Measurements from ENCODE around the gene CHIT1. TPM values are rescaled to one million over a fixed set of nuclear protein-coding genes. Genes with fewer than 3 reads are reported as not detected.

The CHIT1 gene
- total RNA-seq, 1 donor from 2014 or later = not detected

DNA sequence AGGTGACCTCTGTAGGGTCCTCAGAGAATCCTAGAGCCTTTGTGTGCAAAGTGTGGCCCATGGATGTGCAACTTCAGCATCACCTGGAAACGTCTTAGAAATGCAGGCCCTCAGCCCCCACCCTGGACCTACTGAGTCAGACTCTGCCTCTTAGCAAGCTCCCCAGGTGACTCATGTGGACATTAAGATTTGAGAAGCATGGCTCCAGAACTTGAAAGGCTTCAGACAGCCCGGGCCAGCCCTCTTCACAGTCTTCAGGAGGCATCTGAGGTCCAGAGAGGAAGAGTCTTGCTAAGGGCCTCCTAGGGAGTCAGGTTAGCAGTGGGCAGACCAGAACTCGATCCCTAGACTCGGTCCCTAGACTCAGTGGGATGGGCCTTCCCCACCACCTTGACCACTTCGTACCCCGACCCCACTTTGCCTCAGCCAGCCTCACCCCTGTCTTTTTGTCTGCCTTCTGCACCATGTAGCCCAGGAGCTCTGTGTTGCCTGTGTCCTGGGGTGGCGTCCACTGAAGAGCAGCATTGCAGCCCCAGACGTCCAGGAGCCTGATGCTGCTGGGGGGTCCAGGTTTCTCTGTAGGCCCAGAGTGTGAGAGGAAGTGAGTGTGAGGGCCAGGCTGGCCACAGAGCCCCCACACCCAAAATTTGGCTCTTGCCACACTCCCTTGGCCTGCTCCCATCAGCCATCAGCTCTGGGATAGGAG lies 58.7 kb downstream of the CHIT1 start:
- Histone ChIP-seq H3K36me3 (no peaks in the 10 kb centered on the region), H3K9me3 (no peaks in the 10 kb centered on the region), H3K27me3 (no peaks in the 10 kb centered on the region), H3K4me1 (no peaks in the 10 kb centered on the region), H3K4me3 (no peak overlapping the region), H3K27ac (no peak overlapping the region)
- no peak for DNase-seq (ENCODE audit: low spot score in 2 of 2)
- intact Hi-C loops (cut with DNase I) = no loop called here
- TF ChIP-seq, protein P1, sequence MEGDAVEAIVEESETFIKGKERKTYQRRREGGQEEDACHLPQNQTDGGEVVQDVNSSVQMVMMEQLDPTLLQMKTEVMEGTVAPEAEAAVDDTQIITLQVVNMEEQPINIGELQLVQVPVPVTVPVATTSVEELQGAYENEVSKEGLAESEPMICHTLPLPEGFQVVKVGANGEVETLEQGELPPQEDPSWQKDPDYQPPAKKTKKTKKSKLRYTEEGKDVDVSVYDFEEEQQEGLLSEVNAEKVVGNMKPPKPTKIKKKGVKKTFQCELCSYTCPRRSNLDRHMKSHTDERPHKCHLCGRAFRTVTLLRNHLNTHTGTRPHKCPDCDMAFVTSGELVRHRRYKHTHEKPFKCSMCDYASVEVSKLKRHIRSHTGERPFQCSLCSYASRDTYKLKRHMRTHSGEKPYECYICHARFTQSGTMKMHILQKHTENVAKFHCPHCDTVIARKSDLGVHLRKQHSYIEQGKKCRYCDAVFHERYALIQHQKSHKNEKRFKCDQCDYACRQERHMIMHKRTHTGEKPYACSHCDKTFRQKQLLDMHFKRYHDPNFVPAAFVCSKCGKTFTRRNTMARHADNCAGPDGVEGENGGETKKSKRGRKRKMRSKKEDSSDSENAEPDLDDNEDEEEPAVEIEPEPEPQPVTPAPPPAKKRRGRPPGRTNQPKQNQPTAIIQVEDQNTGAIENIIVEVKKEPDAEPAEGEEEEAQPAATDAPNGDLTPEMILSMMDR (IDR thresholded peaks at IDR 0.05) = no peak

DNA sequence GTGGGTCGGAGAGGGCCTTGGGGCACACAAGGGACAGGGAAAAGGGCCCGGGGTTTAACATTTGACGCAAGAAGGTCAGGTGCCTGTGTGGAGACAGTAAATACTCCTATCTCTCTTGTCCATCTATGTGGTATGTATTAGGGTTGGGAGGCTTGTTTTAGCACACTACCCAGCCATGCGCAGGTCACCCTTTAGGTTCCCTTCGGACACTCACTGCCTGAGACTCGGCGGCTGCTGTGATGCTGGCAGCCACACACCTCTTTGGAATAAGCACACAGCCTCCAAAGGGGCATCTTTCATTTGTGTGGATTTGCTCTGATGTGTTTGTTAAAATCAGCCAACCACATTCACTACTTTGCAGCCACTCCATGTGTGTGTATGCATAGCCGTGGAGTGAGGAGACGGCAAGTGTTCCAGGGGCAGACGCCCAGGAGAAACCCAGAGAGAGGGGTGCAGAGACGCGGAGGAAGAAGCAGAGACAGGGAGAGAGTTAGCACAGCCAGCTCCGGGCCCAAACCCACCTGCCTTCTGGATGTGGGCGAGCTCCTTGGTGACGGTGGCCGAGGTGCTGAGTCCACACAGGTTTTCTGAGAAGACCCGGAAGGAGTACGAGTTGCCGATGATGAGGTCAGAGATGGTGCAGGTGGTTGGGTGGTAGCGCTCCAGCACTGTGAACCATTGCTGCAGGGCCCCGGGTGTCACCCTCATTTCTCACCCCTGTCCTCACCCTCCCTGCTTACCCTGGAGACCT lies 59.5 kb downstream of the CHIT1 start:
- no peak overlapping the region for H3K27ac ChIP-seq
- DNase-seq (ENCODE audit: low spot score in 2 of 2) = no peak
- no peaks in the 10 kb centered on the region for H3K36me3 ChIP-seq
- no peaks in the 10 kb centered on the region for H3K4me1 ChIP-seq
- intact Hi-C loops (cut with DNase I) = no loop called here
- no peak overlapping the region for H3K4me3 ChIP-seq
- H3K27me3 ChIP-seq = no peaks in the 10 kb centered on the region
- TF ChIP-seq, protein P1 (IDR thresholded peaks at IDR 0.05) = no peak
- no peaks in the 10 kb centered on the region for H3K9me3 ChIP-seq

DNA sequence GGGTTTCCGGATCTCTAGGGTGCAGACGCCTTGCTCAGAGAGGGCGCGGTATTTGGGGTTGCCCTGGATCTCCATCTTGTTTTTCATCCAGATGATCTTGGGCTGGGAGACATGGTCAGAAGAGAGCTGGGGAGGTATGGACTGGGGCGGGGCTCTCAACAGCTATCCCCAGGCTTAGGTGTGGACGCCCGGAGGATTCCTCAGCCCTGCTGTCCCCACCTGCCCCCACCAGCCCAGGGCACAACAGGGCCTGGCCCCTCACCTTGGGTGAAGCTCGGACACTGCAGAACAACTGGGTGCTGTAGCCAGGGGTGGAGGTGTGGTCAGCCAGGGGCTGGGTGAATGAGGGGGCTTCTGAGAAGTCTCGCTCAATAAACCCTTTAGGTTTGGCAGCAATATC lies 60.5 kb downstream of the CHIT1 start:
- DNase-seq (ENCODE audit: low spot score in 2 of 2) = no peak
- Histone ChIP-seq H3K36me3 (no peaks in the 10 kb centered on the region), H3K27ac (no peak overlapping the region), H3K4me3 (no peak overlapping the region), H3K27me3 (no peaks in the 10 kb centered on the region), H3K4me1 (no peaks in the 10 kb centered on the region), H3K9me3 (no peaks in the 10 kb centered on the region)
- TF ChIP-seq, protein P1 (IDR thresholded peaks at IDR 0.05) = no peak
- intact Hi-C loops (cut with DNase I) = no loop called here

DNA sequence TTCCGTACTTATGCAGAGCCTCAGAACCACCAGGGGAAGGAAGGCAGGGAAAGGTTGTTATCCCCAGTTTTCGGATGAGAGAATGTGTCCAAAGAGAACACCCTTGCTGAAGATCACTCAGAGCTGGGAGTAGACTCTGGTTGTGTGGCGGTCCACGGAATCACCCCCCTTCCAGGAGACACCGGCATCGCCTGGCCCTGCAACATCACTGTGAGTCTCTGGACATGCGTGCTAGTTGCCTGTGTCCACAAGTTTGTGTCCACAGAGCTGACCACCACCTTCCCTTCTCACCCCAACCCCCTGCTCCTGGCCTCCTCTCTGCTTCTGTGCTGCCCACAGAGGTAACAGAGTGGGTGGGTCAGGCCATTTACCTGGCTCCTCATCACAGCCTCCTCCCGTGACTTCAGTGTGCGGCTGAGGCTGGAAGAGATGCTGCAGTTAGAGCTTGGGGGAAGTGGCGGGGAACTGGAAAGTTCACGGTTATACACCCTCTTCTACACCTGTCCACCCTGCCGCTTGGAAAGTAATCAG lies 61.2 kb downstream of the CHIT1 start:
- H3K9me3 ChIP-seq = no peaks in the 10 kb centered on the region
- no peak overlapping the region for H3K4me3 ChIP-seq
- intact Hi-C loops (cut with DNase I) = no loop called here

DNA sequence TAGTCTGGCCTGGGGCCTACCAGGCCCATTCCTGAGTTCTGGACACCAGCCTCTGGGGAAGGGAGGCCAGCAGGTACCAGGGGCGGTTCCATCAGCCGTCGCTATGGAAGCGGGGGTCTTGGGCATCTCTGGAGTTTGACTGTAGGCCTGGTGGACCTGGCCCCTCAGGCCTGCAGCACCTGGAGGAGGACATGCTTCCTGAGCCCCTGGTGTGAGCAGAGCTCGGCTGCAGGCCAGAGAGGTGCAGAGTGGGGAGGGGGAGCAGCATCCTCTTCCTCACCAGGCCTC lies 61.6 kb downstream of the CHIT1 start:
- Histone ChIP-seq H3K36me3 (no peaks in the 10 kb centered on the region), H3K27me3 (no peaks in the 10 kb centered on the region), H3K4me1 (no peaks in the 10 kb centered on the region), H3K27ac (no peak overlapping the region), H3K4me3 (no peak overlapping the region), H3K9me3 (no peaks in the 10 kb centered on the region)
- intact Hi-C loops (cut with DNase I) = no loop called here
- DNase-seq (ENCODE audit: low spot score in 2 of 2) = no peak
- TF ChIP-seq, protein P1 (IDR thresholded peaks at IDR 0.05) = no peak

More for the DNA sequence above, 61.2 kb downstream of the CHIT1 start:
- DNase-seq (ENCODE audit: low spot score in 2 of 2) = no peak
- H3K36me3 ChIP-seq = no peaks in the 10 kb centered on the region
- no peak overlapping the region for H3K27ac ChIP-seq
- H3K4me1 ChIP-seq = no peaks in the 10 kb centered on the region
- TF ChIP-seq, protein P1 (IDR thresholded peaks at IDR 0.05) = no peak
- H3K27me3 ChIP-seq = no peaks in the 10 kb centered on the region
